HepG2 (cell line): ENCODE data around the gene BACH2. TPM values are rescaled to one million over a fixed set of nuclear protein-coding genes. Genes with fewer than 3 reads are reported as not detected.

Experiments
- ATAC-seq: fragments of 200-7000 bp; cut with Tn5 transposase; 3 replicates; pipeline ENCODE4 v1.9.1; 2020; ENCODE audit warnings: mild to moderate bottlenecking, moderate library complexity
- BruUV-seq: library from RNA; stranded (reverse); fragments of 400-500 nt; replicated peaks from 2 replicates; lab custom pipeline; 2021; lab: Mats Ljungman, UMichigan
- CTCF ChIA-PET: fragments of 300-600 bp; formaldehyde crosslinking; extraction: SDS; loops from one replicate; lab custom pipeline; 2021; ENCODE audit warnings: low total read pairs, inconsistent platforms, low intra/inter-chr PET ratio; lab: Yijun Ruan, JAX
- POLR2A ChIA-PET: fragments of 350-600 bp; sonication (Branson Sonifier 250); formaldehyde crosslinking; loops from one replicate; lab custom pipeline; 2020; ENCODE audit warnings: antibody characterized with exemption, inconsistent platforms; lab: Yijun Ruan, JAX
- DNase-seq: peaks from one replicate; pipeline ENCODE4 v3.0.0-alpha.2; 2015; ENCODE audit warnings: low spot score
- FAIRE-seq: peaks from 3 replicates; lab custom pipeline; 2011; peaks lifted over from hg19 to GRCh38; lab: Jason Lieb, UNC
- H2AFZ ChIP-seq: one replicate; pipeline ENCODE4 v1.6.1; 2011; ENCODE audit warnings: low read length, inconsistent platforms
- H3K27ac ChIP-seq: fragments of 300-600 bp; 3 replicates; pipeline ENCODE4 v1.8.0; 2011; ENCODE audit warnings: mixed run types, mild to moderate bottlenecking, mixed read lengths, low read length, inconsistent platforms; ENCODE audit not compliant: insufficient read depth; ENCODE audit errors: extremely low read length
- H3K27me3 ChIP-seq, 2 experiments: fragments of 200-600 bp in 1 of 2; 2 replicates in 1 of 2; 3 replicates in 1 of 2; pipeline versions ENCODE4 v1.6.0 to v1.8.0; 2011; ENCODE audit warnings: low read length in 2 of 2, mild to moderate bottlenecking in 2 of 2, moderate library complexity in 2 of 2, inconsistent platforms in 1 of 2; ENCODE audit not compliant: insufficient read depth in 2 of 2, control insufficient read depth in 1 of 2
- H3K36me3 ChIP-seq, 2 experiments: fragments of 200-600 bp in 1 of 2; replicated peaks in 1 of 2; 2 replicates in 1 of 2; 3 replicates in 1 of 2; pipeline versions ENCODE4 v1.5.1 to v1.8.0; 2011; ENCODE audit warnings: low read length in 2 of 2, inconsistent platforms in 1 of 2; ENCODE audit not compliant: insufficient read depth in 2 of 2, control insufficient read depth in 1 of 2
- H3K4me1 ChIP-seq: 2 replicates; pipeline ENCODE4 v1.5.1; 2012; ENCODE audit warnings: low read length, inconsistent platforms; ENCODE audit not compliant: insufficient read depth
- H3K4me2 ChIP-seq: 2 replicates; pipeline ENCODE4 v1.6.0; 2011; ENCODE audit warnings: low read depth, low read length, inconsistent platforms
- H3K4me3 ChIP-seq, 3 experiments: fragments of 200-600 bp in 1 of 3; sonication (generic), shearing (Covaris generic) in 1 of 3; replicated peaks in 1 of 3; 2 replicates each; pipeline ENCODE4 v1.5.1; 2011 to 2016; ENCODE audit warnings: low read length in 3 of 3, inconsistent platforms in 2 of 3, low read depth in 2 of 3, mild to moderate bottlenecking in 2 of 3, control low read depth in 1 of 3, mixed read lengths in 1 of 3; ENCODE audit not compliant: insufficient read depth in 1 of 3
- H3K79me2 ChIP-seq: one replicate; pipeline ENCODE4 v1.6.1; 2011; ENCODE audit warnings: low read length, inconsistent platforms; ENCODE audit not compliant: insufficient read depth
- H3K9ac ChIP-seq: 2 replicates; pipeline ENCODE4 v1.6.0; 2011; ENCODE audit warnings: mild to moderate bottlenecking, low read depth, low read length, inconsistent platforms; ENCODE audit not compliant: insufficient read depth
- H3K9me3 ChIP-seq: 2 replicates; pipeline ENCODE4 v1.5.1; 2012; ENCODE audit warnings: mild to moderate bottlenecking, low read length
- H4K20me1 ChIP-seq: 2 replicates; pipeline ENCODE4 v1.6.0; 2011; ENCODE audit warnings: inconsistent platforms, mild to moderate bottlenecking, low read length, moderate library complexity; ENCODE audit not compliant: insufficient read depth
- ARNTL ChIP-seq: sonication (generic); formaldehyde crosslinking; IDR thresholded peaks from 2 replicates; pipeline ENCODE4 v1.4.0; 2020; ENCODE audit warnings: mild to moderate bottlenecking, missing genetic modification reagents
- ATF7 ChIP-seq, 2 experiments: fragments of 450-650 bp in 1 of 2; sonication (generic) in 1 of 2; formaldehyde crosslinking in 1 of 2; IDR thresholded peaks; 2 replicates each; pipeline versions ENCODE4 v1.4.0 to v1.6.1; 2016 to 2020; ENCODE audit warnings: antibody characterized with exemption in 1 of 2, mild to moderate bottlenecking in 1 of 2, missing genetic modification reagents in 1 of 2
- CREB1 ChIP-seq, 2 experiments: fragments of 450-650 bp in 1 of 2; IDR thresholded peaks; 2 replicates each; pipeline ENCODE4 v1.6.1; 2016 to 2017; ENCODE audit warnings: control low read depth in 1 of 2, mild to moderate bottlenecking in 1 of 2, missing compliant biosample characterization in 1 of 2, missing genetic modification characterization in 1 of 2
- GATAD1 ChIP-seq: IDR thresholded peaks from 2 replicates; pipeline ENCODE4 v1.6.1; 2016; ENCODE audit warnings: missing genetic modification reagents, missing compliant biosample characterization
- TCF7 ChIP-seq: sonication (generic); IDR thresholded peaks from 2 replicates; pipeline ENCODE4 v1.6.1; 2016; ENCODE audit warnings: antibody characterized with exemption, low read depth
- TEAD2 ChIP-seq: sonication (generic); formaldehyde crosslinking; IDR thresholded peaks from 2 replicates; pipeline ENCODE4 v1.9.0; 2021; ENCODE audit warnings: missing genetic modification reagents
- ZNF83 ChIP-seq: sonication (generic); formaldehyde crosslinking; IDR thresholded peaks from 2 replicates; pipeline ENCODE4 v1.4.0; 2020; ENCODE audit warnings: missing genetic modification reagents, mild to moderate bottlenecking, borderline replicate concordance
- WGBS: methylation state at CpG from one replicate; pipeline ENCODE4 v1.1.6; 2017; ENCODE audit warnings: low lambda C conversion rate; 5-methylcytosine and 5-hydroxymethylcytosine counted together
- in situ Hi-C: cut with HindIII; loops from 2 replicates; pipeline ENCODE4 v1.10.0; 2017; ENCODE audit warnings: low pct_unique_long_range_greater_than_20kb; ENCODE audit not compliant: extremely low pct_ligation_motif_present
- intact Hi-C: fragments of 100-400 bp; cut with micrococcal nuclease; formaldehyde crosslinking; loops from one replicate; pipeline ENCODE4 v1.10.0; 2022; ENCODE audit not compliant: unreplicated experiment
- polyA plus RNA-seq, 8 experiments: library from polyadenylated mRNA; depleted of rRNA in 3 of 8; stranded (reverse) in 7 of 8; unstranded in 1 of 8; fragments of >200 nt; fragmentation: Illumina TruSeq in 4 of 8; extraction: Trizol in 4 of 8; gene quantifications; 2 replicates each; pipeline versions ENCODE4 v1.2.1 to v1.2.3, GENCODE V29; 2011 to 2016; ENCODE audit warnings: low read depth in 4 of 8, missing spikeins in 1 of 8, mixed read lengths in 1 of 8; ENCODE audit not compliant: insufficient read depth in 1 of 8
- total RNA-seq, 5 experiments: library from RNA; depleted of rRNA; stranded (reverse); fragments of >200 nt; fragmentation: Illumina TruSeq; extraction: Trizol; gene quantifications; 2 replicates each; pipeline ENCODE4 v1.2.3, GENCODE V29; 2016; ENCODE audit warnings: low read depth in 1 of 5

Gene BACH2
- total and polyA plus RNA-seq, 2 of the 13 experiments (the other 11 are each of a cell fraction or from before 2014, with no cell fraction given), result 0.01 TPM; not detected in 1

DNA sequence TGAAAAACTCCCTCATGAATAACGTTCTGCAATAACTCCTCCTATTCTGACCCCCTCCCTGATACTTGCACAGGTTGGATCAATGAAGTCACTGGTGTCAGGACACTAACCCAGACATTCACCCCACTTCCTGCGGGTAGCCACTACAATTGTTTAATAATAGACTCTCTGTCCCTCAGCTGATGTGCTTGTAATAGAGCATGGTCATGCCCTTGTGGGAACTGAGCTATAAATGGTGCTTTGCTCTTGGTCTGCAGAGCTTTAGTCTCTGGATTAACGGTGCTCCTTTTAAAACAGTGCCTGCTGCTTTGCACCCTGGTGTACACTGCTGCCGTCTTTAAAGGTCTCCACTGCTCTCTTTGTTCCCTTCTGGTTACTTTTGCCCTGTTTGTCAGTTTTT is 127.3 kb downstream of the BACH2 start:
- CTCF ChIA-PET, result no interaction called here
- no peak for TF ChIP-seq TEAD2 (CRISPR knock-in tag)
- no peak for TF ChIP-seq GATAD1 (CRISPR knock-in tag)
- no peak for TF ChIP-seq TCF7
- no peak for TF ChIP-seq ARNTL (CRISPR knock-in tag)
- Histone ChIP-seq H3K9me3 (no peaks in the 10 kb centered on the region), H3K4me1 (no peaks in the 10 kb centered on the region), H3K9ac (no peak overlapping the region), H3K4me3 (no peak overlapping the region), H3K36me3 (no peaks in the 10 kb centered on the region), H3K27ac (no peak overlapping the region), H3K79me2 (no peaks in the 10 kb centered on the region), H2AFZ (no peak overlapping the region), H3K4me2 (no peak overlapping the region), H3K27me3 (no peaks in the 10 kb centered on the region), H4K20me1 (no peaks in the 10 kb centered on the region)
- intact Hi-C loops, result no loop called here
- in situ Hi-C loops, result no loop called here
- 1% methylated on average over 4 of the region's 4 CpGs for WGBS
- no peak for ATAC-seq
- no peak for FAIRE-seq
- POLR2A ChIA-PET, result no interaction called here
- DNase-seq, result no peak
- BruUV-seq, result no TSS peak

DNA sequence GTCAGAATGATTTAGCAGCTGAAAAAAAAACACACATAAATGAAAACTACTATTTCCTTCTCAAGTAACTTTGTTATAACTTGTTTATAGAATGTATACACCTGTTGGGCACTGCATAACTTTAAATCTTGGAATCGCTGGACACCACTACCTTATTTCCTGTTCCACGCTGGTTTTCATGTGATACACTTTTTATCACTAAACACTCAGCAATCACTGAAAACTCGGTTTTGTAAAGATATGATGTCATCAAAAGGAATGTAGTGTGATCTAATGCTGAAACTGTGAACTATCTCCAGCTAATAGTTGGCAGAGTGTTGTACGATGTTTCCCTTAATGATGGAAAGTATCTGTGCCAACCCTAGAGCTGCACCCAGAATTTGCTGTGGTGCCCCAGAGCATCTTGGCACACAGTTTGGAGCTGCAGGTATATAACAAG is 127.9 kb downstream of the BACH2 start:
- intact Hi-C loops, result no loop called here
- Histone ChIP-seq H3K27me3 (no peaks in the 10 kb centered on the region), H3K27ac (no peak overlapping the region)
- 10% methylated on average over 4 of the region's 4 CpGs for WGBS
- TF ChIP-seq CREB1 (IDR thresholded peaks at IDR 0.05) (peak; percentile 12; the same call in 1 of the 2 replicates), CREB1 (CRISPR knock-in tag; IDR thresholded peaks at IDR 0.05) (no peak), ATF7 (IDR thresholded peaks at IDR 0.05) (peak; percentile 88), ATF7 (CRISPR knock-in tag; IDR thresholded peaks at IDR 0.05) (no peak), ZNF83 (CRISPR knock-in tag) (no peak)
- TF ChIP-seq, all 625 proteins: peak for 2
- no peaks in the 10 kb centered on the region for H3K9me3 ChIP-seq
- ChIA-PET POLR2A (no interaction called here), CTCF (no interaction called here)
- H3K4me1 ChIP-seq, result no peaks in the 10 kb centered on the region
- no peak for DNase-seq
- no peaks in the 10 kb centered on the region for H3K36me3 ChIP-seq
- in situ Hi-C loops, result no loop called here
- no peak overlapping the region for H3K4me2 ChIP-seq
- no peaks in the 10 kb centered on the region for H3K79me2 ChIP-seq
- H3K4me3 ChIP-seq, result no peak overlapping the region
- no TSS peak for BruUV-seq
- no peak overlapping the region for H3K9ac ChIP-seq
- FAIRE-seq, result no peak
- no peak for ATAC-seq
- H4K20me1 ChIP-seq, result no peaks in the 10 kb centered on the region
- no peak overlapping the region for H2AFZ ChIP-seq
